ENCODE measurements around the gene FASN.

The FASN gene

GRCh38 chr17:82072827-82073226 is 25.2 kb downstream of the FASN start:
- no peak for DNase-seq

GRCh38 chr17:82070611-82071010 is 27.4 kb downstream of the FASN start:
- DNase-seq = no peak

GRCh38 chr17:82065638-82066303 is 32.3 kb downstream of the FASN start, which contains the start of gene DUS1L:
Gene DUS1L (minus strand): TSS chr17:82065804. CDS start chr17:82065059, 745 bp downstream.
- peak; percentile 61 for DNase-seq

- DNase-seq = no peak
Measured at GRCh38 chr17:82065193-82065637, 32.8 kb downstream of the FASN start.

GRCh38 chr17:82064433-82065192 is 33.4 kb downstream of the FASN start:
- DNase-seq = no peak

GRCh38 chr17:82063424-82064415 is 34.3 kb downstream of the FASN start:
- DNase-seq = no peak

GRCh38 chr17:82062984-82063368 is 35.1 kb downstream of the FASN start:
- no peak for DNase-seq

- no peak for DNase-seq
Measured at GRCh38 chr17:82062076-82062983, 35.7 kb downstream of the FASN start.

- no peak for DNase-seq
Measured at GRCh38 chr17:82061047-82061925, 36.8 kb downstream of the FASN start.

GRCh38 chr17:82060614-82061013 is 37.4 kb downstream of the FASN start:
- no peak for DNase-seq

GRCh38 chr17:82060001-82060380 is 38.0 kb downstream of the FASN start:
- DNase-seq = no peak

GRCh38 chr17:82059272-82060000 is 38.6 kb downstream of the FASN start:
- DNase-seq = no peak

GRCh38 chr17:82058855-82059249 is 39.2 kb downstream of the FASN start:
- DNase-seq = no peak

GRCh38 chr17:82058230-82058854 is 39.7 kb downstream of the FASN start:
- DNase-seq = no peak

GRCh38 chr17:82056729-82057621 is 41.1 kb downstream of the FASN start:
- no peak for DNase-seq

GRCh38 chr17:82055965-82056728 is 41.9 kb downstream of the FASN start:
- DNase-seq = no peak

GRCh38 chr17:82055023-82055964 is 42.7 kb downstream of the FASN start:
- DNase-seq = no peak
